Renal cortex interstitium (tissue), 15 donors: ENCODE measurements around the gene IMPG2. TPM values are rescaled to one million over a fixed set of nuclear protein-coding genes. Genes with fewer than 3 reads are reported as not detected.
A peak's percentile ranks its signal among the peaks of the same experiment; 100 is the strongest.
"Not testable (repeated sequence)": the region's sequence is repeated elsewhere in the genome, so short reads cannot be mapped to it uniquely, and the experiment has no call there.

ENCODE experiments used
- DNase-seq, 11 donors: peaks; one replicate each; pipeline ENCODE4 v3.0.0-alpha.2; 2013; ENCODE audit warnings: low read depth in 9 of 11, low spot score in 4 of 11; ENCODE audit errors: extremely low read depth in 1 of 11
- long read RNA-seq, 16 experiments: transcript quantifications; one replicate each; lab custom pipeline, GENCODE V29; 2026
- polyA plus RNA-seq, 3 donors: library from polyadenylated mRNA; unstranded; fragments of 120-200 nt; gene quantifications; one replicate each; pipeline ENCODE4 v1.2.1, GENCODE V29; 2013; ENCODE audit not compliant: insufficient read length in 3 of 3

Gene IMPG2
- polyA plus RNA-seq, result under 1 TPM; 0.37 to 0.70 (median 0.51) TPM
- long read RNA-seq, donor 1, result 0 reads
- long read RNA-seq, donor 2, result 0 reads
- long read RNA-seq, donor 3, result 0 reads
- long read RNA-seq, donor 4, result 0 reads
- long read RNA-seq, donor 5, result 0 reads
- long read RNA-seq, donor 6, result 0 reads
- long read RNA-seq, donor 7, result 0 reads
- long read RNA-seq, donor 8, result 0 reads
- long read RNA-seq, donor 9, result 0 reads
- long read RNA-seq, donor 10, result 0 reads
- long read RNA-seq, donor 11, result 0 reads
- long read RNA-seq, donor 12, result 0 reads
- long read RNA-seq, donor 13, result 0 reads
- long read RNA-seq, donor 14, result 0 reads
- long read RNA-seq, donor 15, result 0 reads
- long read RNA-seq, donor 16, result 0 reads

DNA sequence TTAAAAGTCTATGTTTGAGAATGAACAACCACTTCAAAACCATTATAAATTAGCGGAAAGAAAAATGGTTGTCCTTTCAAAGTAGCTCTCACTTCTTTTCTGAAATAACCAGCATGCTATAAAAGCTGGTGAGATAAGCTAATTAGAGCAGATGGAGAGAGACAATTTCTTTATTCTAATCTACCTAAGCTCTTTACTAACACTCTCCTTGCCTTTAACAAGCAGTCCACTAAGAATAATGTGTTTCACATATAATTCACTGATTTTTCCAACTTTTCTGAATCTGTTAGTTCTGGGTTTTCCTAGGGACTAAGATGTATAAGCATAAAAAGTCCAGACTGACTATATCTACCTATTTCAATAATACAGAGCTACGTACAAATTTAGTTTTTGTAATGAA lies at the start of gene IMPG2:
Gene IMPG2, minus strand, starts transcription at position 101 of the 400 bp plus-strand sequence. CDS start 203 bp downstream, outside the sequence.
- DNase-seq, result no peak

DNA sequence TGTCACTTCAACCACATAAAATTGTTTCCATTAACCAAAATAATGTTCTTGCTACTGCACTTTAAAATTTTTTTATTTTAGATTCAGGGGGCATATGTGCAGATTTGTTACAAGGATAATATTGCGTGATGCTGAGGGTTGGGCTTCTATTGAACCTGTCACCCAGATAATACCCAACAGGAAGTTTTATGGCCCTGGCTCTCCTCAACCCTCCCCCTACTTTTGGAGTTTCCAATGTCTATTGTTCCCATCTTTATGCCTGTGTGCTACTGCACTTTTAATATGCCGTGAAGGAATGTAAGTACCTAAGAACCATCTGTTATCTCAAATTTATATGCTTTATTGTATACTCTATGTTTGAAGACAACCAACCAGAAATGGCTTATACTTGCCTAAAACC lies 42.0 kb upstream of the IMPG2 start:
- no peak for DNase-seq

DNA sequence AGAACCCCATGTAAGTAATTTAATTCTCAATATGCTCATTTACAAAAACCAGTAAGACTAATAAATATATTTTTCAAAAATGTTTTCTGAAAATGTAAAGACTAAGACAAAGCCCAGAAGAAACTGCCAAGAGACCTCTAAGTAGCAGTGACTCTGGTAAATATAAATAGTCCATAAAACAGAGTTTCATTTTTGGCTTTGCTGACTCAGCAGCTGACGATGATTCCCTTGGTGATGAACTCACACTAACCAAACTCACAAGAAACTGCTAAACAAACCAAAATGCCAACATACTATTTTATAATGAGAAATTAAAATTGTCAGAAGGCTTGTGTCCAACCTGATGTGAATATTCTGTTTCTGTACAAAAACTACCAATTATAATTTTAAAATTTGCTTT lies 31.5 kb upstream of the IMPG2 start:
- no peak for DNase-seq

DNA sequence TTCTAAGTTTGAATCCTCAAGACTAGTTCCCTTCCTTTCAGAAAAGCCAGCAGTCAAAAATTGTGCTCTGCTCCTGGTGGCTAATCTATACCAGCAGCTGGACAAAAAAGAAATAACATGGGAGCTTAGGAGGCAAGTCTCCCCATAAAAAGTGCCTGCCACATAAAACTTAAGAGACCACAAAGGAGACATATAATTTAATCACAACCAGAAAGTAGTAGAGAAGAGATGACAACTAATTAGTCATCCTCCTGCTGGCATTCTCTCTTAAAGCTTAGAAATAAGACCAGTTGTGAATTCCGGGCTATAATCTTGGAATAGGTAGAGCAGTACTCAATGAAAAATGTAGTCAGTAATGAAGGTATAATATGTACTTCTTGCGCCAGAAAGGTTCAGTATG lies 20.2 kb upstream of the IMPG2 start:
- no peak for DNase-seq

- DNase-seq, result no peak
Measured at GRCh38 chr3:101333883-101334282, 13.5 kb upstream of the IMPG2 start.

GRCh38 chr3:101329016-101329673 lies 8.8 kb upstream of the IMPG2 start:
- DNase-seq, result no peak

GRCh38 chr3:101325393-101326134 lies 5.2 kb upstream of the IMPG2 start:
- no peak for DNase-seq

DNA sequence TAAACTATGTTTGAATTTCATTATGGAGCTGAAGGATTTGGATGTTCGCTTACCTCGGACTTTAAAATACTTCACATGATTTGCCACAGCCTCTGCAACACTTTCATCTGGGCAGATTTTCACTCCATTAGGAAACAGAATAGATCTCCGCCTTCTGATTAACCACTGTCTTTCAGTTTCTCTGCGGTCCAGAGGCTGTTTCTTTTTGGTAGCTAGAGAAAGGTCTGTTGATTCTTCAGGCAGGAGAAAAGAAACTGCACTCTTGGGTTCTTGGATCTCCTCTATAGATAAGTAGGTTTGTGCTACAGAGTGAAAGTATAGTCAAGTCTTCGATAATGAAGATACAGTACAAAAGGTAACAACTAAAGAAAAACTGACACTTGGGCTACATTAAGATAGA lies 844 bp downstream of the IMPG2 start:
- DNase-seq, result no peak

DNA sequence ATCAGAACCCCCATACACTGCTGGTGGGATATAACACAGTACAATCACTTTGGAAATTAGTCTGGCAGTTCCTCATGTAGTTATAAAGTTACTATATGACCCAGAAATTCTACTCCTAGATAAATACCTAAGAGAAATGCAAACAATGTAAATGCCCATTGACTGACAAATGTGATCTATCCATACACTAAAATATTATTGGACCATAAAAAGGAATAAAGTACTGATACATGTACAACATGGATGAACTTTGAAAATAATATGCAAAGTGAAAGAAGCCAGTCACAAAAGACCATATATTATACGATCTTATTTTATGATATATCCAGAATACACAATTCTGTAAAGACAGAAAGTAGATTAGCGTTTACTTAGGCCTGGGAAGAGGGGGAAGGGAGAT lies 7.8 kb downstream of the IMPG2 start:
- DNase-seq, result no peak

GRCh38 chr3:101311676-101312075 lies 8.7 kb downstream of the IMPG2 start:
- DNase-seq, result no peak

DNA sequence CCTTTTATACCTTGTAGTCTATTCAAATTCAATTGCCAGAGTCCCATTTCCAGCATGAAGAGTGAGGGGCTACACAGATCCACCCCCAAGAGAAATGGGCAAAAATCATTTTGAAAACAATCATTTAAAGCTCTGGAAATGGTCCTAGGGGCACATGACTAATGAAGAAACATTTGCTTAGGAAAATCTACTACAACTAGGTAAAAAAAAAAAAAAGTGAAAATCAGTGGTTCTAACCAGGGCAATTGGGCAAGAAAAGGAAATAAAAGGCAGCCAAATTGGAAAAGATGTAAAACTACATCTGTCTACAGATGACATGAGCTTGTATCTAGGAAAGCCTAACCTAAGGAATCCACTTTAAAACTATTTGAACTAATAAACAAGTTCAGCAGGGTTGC lies 9.4 kb downstream of the IMPG2 start:
- no peak for DNase-seq

DNA sequence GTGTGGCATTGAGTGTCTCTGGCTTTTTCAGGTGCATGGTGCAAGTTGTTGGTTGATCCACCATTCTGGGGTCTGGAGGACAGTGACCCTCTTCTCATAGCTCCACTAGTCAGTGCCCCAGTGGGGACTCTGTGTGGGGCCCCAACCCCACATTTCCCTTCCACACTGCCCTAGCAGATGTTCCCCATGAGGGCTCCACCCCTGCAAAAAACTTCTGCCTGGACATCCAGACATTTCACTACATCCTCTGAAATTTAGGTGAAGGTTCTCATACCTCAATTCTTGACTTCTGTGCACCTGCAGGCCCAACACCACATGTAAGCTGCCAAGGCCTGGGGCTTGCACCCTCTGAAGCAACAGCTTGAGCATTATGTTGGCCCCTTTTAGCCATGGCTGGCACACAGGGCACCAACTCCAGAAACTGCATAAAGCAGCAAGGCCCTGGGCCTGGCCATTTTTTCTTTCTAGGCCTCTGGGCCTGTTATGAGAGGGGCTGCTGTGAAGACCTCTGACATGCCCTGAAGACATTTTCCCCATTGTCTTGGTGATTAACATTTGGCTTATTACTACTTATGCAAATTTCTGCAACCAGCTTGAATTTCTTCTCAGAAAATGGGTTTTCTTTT lies 12.1 kb downstream of the IMPG2 start:
- not testable (repeated sequence) for DNase-seq

DNA sequence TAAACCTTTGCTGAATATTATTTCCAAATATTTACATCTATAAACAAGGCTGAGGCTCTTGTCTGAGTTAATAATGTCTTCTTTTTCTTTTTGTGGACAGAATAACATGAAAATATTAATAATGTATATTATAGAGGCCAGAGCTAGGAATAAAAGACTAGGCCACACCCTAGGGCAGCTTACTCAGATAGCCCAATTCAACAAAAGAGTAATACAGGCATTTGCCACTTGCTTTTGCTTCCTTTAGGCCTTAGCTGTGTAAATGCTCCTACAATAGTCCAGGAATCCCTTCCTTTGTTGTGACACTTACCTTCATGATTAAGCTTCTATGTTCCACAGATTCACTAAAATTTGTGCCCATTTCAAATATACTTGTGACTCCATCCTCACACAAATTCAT lies 16.5 kb downstream of the IMPG2 start:
- no peak for DNase-seq

DNA sequence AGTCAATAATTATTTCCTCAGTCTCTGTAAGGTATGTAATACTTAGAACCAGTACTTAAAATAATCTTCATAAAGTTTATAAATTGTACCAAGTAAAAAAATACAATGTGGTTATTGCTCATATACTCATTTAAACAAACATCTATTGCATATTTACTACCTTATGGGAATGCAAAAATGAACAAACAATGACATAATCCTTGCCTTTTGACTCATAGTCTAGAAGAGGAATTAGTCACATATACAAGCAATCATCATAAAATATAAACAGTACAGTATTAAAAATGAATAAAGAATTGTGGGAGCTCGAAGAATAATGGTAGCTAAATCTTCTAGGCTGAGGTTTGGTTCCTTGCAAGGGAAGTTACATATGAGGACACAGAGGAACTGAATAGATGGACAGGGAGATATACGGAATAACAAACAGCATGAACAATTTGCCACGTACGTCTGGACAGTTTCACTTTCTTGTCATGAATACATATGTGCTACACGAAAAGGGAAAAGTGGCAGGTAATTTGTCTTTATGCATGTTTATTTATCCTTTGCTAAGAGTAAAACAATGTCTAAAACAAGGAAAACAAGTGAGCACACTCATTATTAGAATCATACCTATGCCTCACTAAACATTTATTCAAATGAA lies 17.2 kb downstream of the IMPG2 start:
- no peak for DNase-seq

GRCh38 chr3:101300073-101300472 lies 20.3 kb downstream of the IMPG2 start:
- no peak for DNase-seq

GRCh38 chr3:101292027-101292426 lies 28.3 kb downstream of the IMPG2 start:
- DNase-seq, result no peak

DNA sequence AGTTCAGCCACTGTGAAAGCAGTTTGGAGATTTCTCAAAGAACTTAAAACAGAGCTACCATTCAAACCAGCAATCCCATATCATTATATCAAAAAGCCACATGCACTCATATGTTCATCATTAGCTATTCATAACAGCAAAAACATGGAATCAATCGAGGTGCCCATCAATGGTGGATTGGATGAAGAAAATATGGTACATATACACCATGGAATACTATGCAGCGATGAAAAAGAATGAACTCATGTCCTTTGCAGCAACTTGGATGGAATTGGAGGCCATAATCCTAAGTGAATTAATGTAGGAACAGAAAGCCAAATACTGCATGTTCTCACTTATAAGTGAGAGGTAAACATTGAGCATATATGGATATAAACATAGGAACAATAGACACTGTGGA lies 32.1 kb downstream of the IMPG2 start:
- no peak for DNase-seq

- no peak for DNase-seq
Measured at GRCh38 chr3:101284757-101285156, 35.6 kb downstream of the IMPG2 start.

GRCh38 chr3:101281521-101282030 lies 38.8 kb downstream of the IMPG2 start:
- DNase-seq, result peak in 9 of 11 donors; percentile 1 to 40 (median 12)
